Activated naive CD8-positive, alpha-beta T cell treated with anti-CD3 and anti-CD28 coated beads, Interleukin-2, amount 50 U/mL, for 24 hours (primary cell): Measurements from ENCODE around the gene PRR4.

Experiments used
- ATAC-seq: fragments of 150-1000 bp; cut with Tn5 transposase; one replicate; pipeline ENCODE4 v1.10.0; 2021
- DNase-seq: peaks from one replicate; pipeline ENCODE4 v3.0.0; 2021
- H3K27ac Mint-ChIP-seq: one replicate; pipeline ENCODE4 v1.8.0; 2021; ENCODE audit warnings: mild to moderate bottlenecking, mixed read lengths
- H3K27me3 Mint-ChIP-seq: one replicate; pipeline ENCODE4 v1.8.0; 2021; ENCODE audit warnings: mixed read lengths
- H3K36me3 Mint-ChIP-seq: one replicate; pipeline ENCODE4 v1.8.0; 2021; ENCODE audit warnings: low read depth, mixed read lengths
- H3K4me1 Mint-ChIP-seq: one replicate; pipeline ENCODE4 v1.8.0; 2021; ENCODE audit warnings: mixed read lengths
- H3K4me3 Mint-ChIP-seq: one replicate; pipeline ENCODE4 v1.8.0; 2021; ENCODE audit warnings: mild to moderate bottlenecking, moderate library complexity, mixed read lengths
- H3K9me3 Mint-ChIP-seq: one replicate; pipeline ENCODE4 v1.8.0; 2021; ENCODE audit warnings: mixed read lengths

The PRR4 gene

GRCh38 chr12:10829994-10830393 is 19.3 kb downstream of the PRR4 start:
- Mint-ChIP-seq H3K27me3 (no peaks in the 10 kb centered on the region), H3K27ac (no peak overlapping the region), H3K4me1 (no peaks in the 10 kb centered on the region), H3K4me3 (no peak overlapping the region), H3K9me3 (no peaks in the 10 kb centered on the region), H3K36me3 (no peaks in the 10 kb centered on the region)
- ATAC-seq = no peak
- no peak for DNase-seq

- H3K36me3 Mint-ChIP-seq = no peaks in the 10 kb centered on the region
- H3K27me3 Mint-ChIP-seq = no peaks in the 10 kb centered on the region
- H3K4me1 Mint-ChIP-seq = no peaks in the 10 kb centered on the region
- no peak for ATAC-seq
- no peak within 1 kb of the TSS for H3K27ac Mint-ChIP-seq
- no peak within 1 kb of the TSS for H3K4me3 Mint-ChIP-seq
- H3K9me3 Mint-ChIP-seq = no peaks in the 10 kb centered on the region
- no peak for DNase-seq
These were observed 23.0 kb downstream of the PRR4 start, which contains the start of gene TAS2R10 for GRCh38 chr12:10826258-10826657. TSS of gene TAS2R10 (minus strand) at chr12:10826358. CDS start at chr12:10826269, 89 bp downstream.

GRCh38 chr12:10824957-10825356 is 24.3 kb downstream of the PRR4 start:
- Mint-ChIP-seq H3K36me3 (no peaks in the 10 kb centered on the region), H3K27me3 (no peaks in the 10 kb centered on the region), H3K4me3 (no peak overlapping the region), H3K27ac (no peak overlapping the region), H3K9me3 (no peaks in the 10 kb centered on the region), H3K4me1 (no peaks in the 10 kb centered on the region)
- ATAC-seq (no peak), DNase-seq (no peak)

GRCh38 chr12:10811883-10812536 is 37.3 kb downstream of the PRR4 start:
- no peaks in the 10 kb centered on the region for H3K9me3 Mint-ChIP-seq
- DNase-seq = no peak

GRCh38 chr12:10810068-10810467 is 39.2 kb downstream of the PRR4 start, which contains the start of gene TAS2R9:
TSS of gene TAS2R9 (minus strand) at chr12:10810168. CDS start at chr12:10810075, 93 bp downstream.
- peaks cover 12% of the 10 kb centered on the region for H3K27me3 Mint-ChIP-seq
- H3K36me3 Mint-ChIP-seq = no peaks in the 10 kb centered on the region
- no peak for DNase-seq
- H3K4me1 Mint-ChIP-seq = no peaks in the 10 kb centered on the region
- ATAC-seq = no peak
- no peaks in the 10 kb centered on the region for H3K9me3 Mint-ChIP-seq
- no peak within 1 kb of the TSS for H3K4me3 Mint-ChIP-seq
- no peak within 1 kb of the TSS for H3K27ac Mint-ChIP-seq

More at GRCh38 chr12:10811883-10812536, 37.3 kb downstream of the PRR4 start:
- H3K27ac Mint-ChIP-seq = no peak overlapping the region
- no peaks in the 10 kb centered on the region for H3K4me1 Mint-ChIP-seq
- ATAC-seq = no peak
- no peak overlapping the region for H3K4me3 Mint-ChIP-seq
- H3K27me3 Mint-ChIP-seq = peaks cover 2% of the 10 kb centered on the region
- H3K36me3 Mint-ChIP-seq = no peaks in the 10 kb centered on the region

GRCh38 chr12:10807186-10807585 is 42.1 kb downstream of the PRR4 start, which contains the start of gene TAS2R8:
TSS of gene TAS2R8 (minus strand) at chr12:10807286. CDS start at chr12:10806980, 306 bp downstream.
- Mint-ChIP-seq H3K9me3 (no peaks in the 10 kb centered on the region), H3K4me3 (no peak within 1 kb of the TSS), H3K27ac (no peak within 1 kb of the TSS), H3K27me3 (peaks cover 16% of the 10 kb centered on the region), H3K4me1 (no peaks in the 10 kb centered on the region), H3K36me3 (no peaks in the 10 kb centered on the region)
- no peak for DNase-seq
- no peak for ATAC-seq

- Mint-ChIP-seq H3K27me3 (peaks cover 29% of the 10 kb centered on the region), H3K27ac (no peak within 1 kb of the TSS), H3K4me1 (no peaks in the 10 kb centered on the region), H3K4me3 (no peak within 1 kb of the TSS), H3K36me3 (no peaks in the 10 kb centered on the region), H3K9me3 (no peaks in the 10 kb centered on the region)
- DNase-seq (no peak), ATAC-seq (no peak)
These were observed 46.7 kb downstream of the PRR4 start, which contains the start of gene TAS2R7 for GRCh38 chr12:10802587-10802986. TSS of gene TAS2R7 (minus strand) at chr12:10802627. CDS start at chr12:10802570, 57 bp downstream.

GRCh38 chr12:10801741-10802140 is 47.5 kb downstream of the PRR4 start:
- H3K9me3 Mint-ChIP-seq = no peaks in the 10 kb centered on the region
- no peaks in the 10 kb centered on the region for H3K4me1 Mint-ChIP-seq
- H3K36me3 Mint-ChIP-seq = no peaks in the 10 kb centered on the region
- no peak overlapping the region for H3K4me3 Mint-ChIP-seq
- no peak for DNase-seq
- peaks cover 34% of the 10 kb centered on the region for H3K27me3 Mint-ChIP-seq
- no peak for ATAC-seq
- no peak overlapping the region for H3K27ac Mint-ChIP-seq
